GM18858 (cell line): ENCODE measurements around the gene ZNF831.

Experiments used
- ATAC-seq: cut with Tn5 transposase; IDR thresholded peaks from one replicate; pipeline ENCODE4 v1.9.1; 2021; ENCODE audit not compliant: unreplicated experiment

Gene ZNF831

DNA sequence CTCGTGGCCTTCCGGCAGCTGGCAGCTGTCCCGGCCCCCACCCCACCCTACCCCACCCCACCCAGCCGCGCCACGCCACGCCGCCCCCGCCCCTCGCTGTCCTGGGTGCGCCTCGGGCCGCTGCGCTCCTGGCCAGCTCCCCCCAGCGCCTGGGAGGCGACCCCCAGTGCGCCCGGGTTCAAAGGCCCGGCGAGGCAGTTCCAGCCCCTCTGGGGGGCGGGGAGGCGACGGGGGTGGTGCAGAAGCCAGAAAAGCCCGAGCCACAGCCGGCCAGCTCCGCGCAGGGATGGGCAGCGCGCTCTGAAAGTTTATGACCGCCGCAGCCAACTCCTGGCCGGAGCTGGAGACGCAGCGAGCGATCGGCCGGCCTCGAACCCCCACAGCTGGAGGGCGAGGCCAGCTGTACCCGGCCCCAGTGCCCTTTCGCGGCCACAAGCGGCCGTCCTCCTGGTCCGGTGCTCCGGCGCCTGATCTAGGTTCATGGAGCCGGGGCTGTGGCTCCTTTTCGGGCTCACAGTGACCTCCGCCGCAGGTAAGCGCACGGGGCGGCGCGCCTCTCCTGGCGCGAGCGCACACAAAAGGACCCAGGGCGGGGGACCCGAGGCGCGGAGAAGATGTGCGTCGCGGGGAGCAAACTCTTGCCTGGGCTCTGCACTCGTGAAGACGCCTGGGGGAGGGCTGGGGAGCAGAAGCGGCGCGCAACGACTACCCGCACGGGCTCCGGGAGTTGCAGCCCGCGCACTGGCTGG lies 136.9 kb downstream of the ZNF831 start, which contains the start of gene EDN3:
TSS of gene EDN3 (plus strand) at position 279 of the 749 bp plus-strand sequence. CDS start at position 481, 202 bp downstream.
- no peak for ATAC-seq

DNA sequence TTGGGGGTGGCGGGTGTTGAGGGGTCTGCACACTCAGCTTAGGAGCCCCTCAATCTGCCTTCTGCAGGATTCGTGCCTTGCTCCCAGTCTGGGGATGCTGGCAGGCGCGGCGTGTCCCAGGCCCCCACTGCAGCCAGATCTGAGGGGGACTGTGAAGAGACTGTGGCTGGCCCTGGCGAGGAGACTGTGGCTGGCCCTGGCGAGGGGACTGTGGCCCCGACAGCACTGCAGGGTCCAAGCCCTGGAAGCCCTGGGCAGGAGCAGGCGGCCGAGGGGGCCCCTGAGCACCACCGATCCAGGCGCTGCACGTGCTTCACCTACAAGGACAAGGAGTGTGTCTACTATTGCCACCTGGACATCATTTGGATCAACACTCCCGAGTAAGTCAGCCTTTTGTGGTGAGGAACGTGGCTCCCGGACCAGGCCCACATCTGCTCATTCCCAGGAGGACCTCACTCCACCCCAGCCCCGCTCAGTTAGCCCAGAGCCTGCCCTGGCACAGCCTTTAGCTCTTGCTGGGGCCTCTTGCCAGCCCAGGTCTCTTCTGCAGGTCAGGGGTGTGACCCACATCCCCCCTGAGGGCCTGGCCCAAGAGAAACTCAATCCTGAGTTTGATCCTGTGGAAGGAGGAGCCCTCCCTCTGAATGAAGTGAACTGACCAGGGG lies 137.9 kb downstream of the ZNF831 start:
- ATAC-seq, result no peak

DNA sequence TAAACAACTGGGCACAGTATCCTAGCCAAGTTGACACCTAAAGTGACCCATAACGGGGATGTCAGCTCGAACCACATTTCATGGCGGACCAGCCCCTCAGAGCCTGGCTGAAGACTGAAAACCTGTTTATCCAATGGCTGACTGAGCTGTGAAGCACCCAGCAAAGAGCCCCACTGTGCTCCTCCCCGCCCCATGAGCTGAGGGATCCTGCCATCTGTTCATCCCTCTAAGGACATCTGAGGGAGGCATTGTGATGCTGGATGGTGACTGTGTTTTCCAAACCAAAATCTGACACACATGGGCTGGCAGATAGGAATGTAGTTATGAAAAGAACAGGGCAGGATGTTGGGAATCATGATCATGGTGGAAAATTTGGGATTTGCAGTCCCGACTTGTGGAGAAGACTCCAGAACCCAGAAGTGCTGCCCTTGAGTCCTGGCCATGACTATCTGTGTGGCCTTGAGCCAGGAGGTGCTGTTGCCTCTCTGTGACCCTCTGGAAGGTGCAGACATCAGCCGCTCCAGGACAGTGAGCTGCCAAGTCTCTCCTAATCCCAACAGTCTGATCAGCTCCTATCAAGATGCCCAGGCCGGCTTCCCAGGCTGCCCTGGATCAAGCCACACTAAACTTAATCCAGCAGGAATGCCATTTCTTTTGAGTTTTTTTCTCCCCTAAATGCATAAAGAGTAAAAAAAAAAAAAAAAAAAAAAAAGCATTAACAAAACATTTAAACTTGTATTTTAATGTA lies 142.5 kb downstream of the ZNF831 start:
- ATAC-seq, result no peak

DNA sequence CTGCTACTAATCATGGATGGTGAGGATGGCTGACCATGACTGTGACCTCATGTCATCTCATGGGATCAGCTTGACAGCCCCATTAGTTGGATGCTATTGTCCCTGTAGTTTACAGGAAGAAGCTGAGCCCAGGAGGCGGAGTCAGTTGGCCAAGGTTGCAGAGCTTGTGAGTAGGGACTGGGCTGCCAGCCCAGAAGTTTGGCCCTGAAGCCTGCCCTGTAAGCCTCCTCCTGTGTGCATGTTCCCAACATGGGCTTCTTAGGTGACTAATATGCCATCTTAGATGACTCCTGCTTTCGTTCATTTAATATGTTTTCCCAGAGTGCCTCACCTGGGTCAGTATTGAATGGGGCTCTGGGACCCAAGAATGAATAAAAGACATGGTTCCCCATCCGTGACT lies 143.6 kb downstream of the ZNF831 start:
- ATAC-seq, result no peak
